SIG-M5 (cell line): ENCODE measurements around the gene DNER.
"Not testable (repeated sequence)": the region's sequence is repeated elsewhere in the genome, so short reads cannot be mapped to it uniquely, and the experiment has no call there.

ENCODE experiments used
- DNase-seq: peaks from one replicate; lab custom pipeline; 2025; lab: John Stamatoyannopoulos, UW

The DNER gene

GRCh38 chr2:229714736-229715541 lies 584 bp upstream of the DNER start:
- no peak for DNase-seq

GRCh38 chr2:229713371-229714079 lies 830 bp downstream of the DNER start:
- no peak for DNase-seq

GRCh38 chr2:229712136-229712535 lies 2.2 kb downstream of the DNER start:
- DNase-seq: no peak

GRCh38 chr2:229708335-229708734 lies 6.0 kb downstream of the DNER start:
- no peak for DNase-seq

- DNase-seq: no peak
Observed at GRCh38 chr2:229703909-229704630, 10.3 kb downstream of the DNER start.

- DNase-seq: no peak
Observed at GRCh38 chr2:229701716-229702115, 12.6 kb downstream of the DNER start.

GRCh38 chr2:229701062-229701461 lies 13.3 kb downstream of the DNER start:
- DNase-seq: no peak

GRCh38 chr2:229695961-229696360 lies 18.4 kb downstream of the DNER start:
- DNase-seq: no peak

- not testable (repeated sequence) for DNase-seq
Observed at GRCh38 chr2:229693845-229694244, 20.5 kb downstream of the DNER start.

GRCh38 chr2:229691631-229692030 lies 22.7 kb downstream of the DNER start:
- DNase-seq: no peak

GRCh38 chr2:229689307-229689839 lies 25.0 kb downstream of the DNER start:
- DNase-seq: no peak

GRCh38 chr2:229688141-229688540 lies 26.2 kb downstream of the DNER start:
- DNase-seq: no peak

- DNase-seq: no peak
Observed at GRCh38 chr2:229686122-229686919, 28.0 kb downstream of the DNER start.

- DNase-seq: no peak
Observed at GRCh38 chr2:229684942-229685562, 29.3 kb downstream of the DNER start.

- DNase-seq: no peak
Observed at GRCh38 chr2:229679393-229680125, 34.8 kb downstream of the DNER start.

- DNase-seq: no peak
Observed at GRCh38 chr2:229675569-229675968, 38.8 kb downstream of the DNER start.

GRCh38 chr2:229674830-229675530 lies 39.4 kb downstream of the DNER start:
- no peak for DNase-seq

- DNase-seq: no peak
Observed at GRCh38 chr2:229673676-229674075, 40.7 kb downstream of the DNER start.

- DNase-seq: no peak
Observed at GRCh38 chr2:229672021-229672420, 42.3 kb downstream of the DNER start.

- no peak for DNase-seq
Observed at GRCh38 chr2:229669841-229670240, 44.5 kb downstream of the DNER start.
